ENCODE results near the gene MTMR8. TPM values are rescaled to one million over a fixed set of nuclear protein-coding genes. Genes with fewer than 3 reads are reported as not detected.
"Not testable (repeated sequence)": the region's sequence is repeated elsewhere in the genome, so short reads cannot be mapped to it uniquely, and the experiment has no call there.

MTMR8 gene
- 1.7 TPM for total RNA-seq

DNA sequence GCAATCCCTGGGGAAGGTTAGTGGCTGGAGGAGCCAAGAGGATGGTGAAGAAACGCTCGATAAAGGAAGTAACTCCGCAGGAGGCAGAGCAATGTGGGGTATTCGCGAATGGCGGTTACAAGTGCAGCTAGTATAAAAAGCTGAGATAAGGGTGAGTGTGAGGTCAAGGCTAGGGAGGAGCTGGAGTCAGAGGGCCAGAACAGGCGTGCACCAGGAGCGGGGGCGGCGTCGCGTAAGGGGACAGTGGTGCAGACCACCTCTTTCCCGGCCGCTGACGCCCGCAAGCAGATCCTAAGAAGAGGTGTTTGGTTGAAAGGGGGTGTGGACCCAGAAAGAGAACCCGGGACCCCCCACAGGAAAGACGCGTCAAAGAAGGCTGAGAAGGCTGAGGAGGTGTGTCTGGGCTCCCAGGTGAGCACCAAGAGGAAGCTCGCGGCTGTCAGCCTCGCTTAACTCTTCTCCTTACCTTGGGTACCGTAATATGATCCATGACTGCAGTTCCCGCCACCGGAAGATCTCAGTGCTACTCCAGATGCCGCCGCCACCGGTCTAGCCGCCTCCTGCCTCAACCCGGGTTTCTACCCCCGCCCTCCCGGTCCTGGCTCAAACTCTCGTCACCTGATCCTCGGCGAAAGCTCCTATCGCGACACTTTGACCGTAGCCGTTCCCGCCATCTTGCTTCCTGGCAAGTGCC is at the start of gene MTMR8:
Gene MTMR8 (minus strand): TSS at position 579 of the 694 bp plus-strand sequence. CDS start 89 bp downstream, at position 490.
- DNase-seq: peak; percentile 12

DNA sequence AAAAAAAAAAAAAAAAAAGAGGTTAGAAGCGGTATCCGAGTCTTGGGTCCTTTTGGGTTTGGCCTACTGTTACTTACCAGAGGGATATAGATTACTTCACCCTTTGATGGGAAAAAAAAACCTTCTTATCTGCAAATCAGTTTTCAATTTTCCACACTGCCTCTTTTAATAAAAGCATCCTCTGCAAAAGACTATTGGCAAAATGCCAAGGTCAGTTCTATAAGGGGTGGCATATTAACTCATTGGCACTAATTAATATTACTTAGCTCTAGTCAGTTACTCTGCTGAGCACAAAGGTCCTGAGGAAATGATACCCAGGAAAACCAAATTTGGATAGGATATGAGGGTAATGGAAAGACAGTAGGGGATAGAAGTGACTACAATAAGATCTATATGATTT is 44.3 kb upstream of the MTMR8 start:
- DNase-seq: no peak

GRCh38 chrX:64437665-64438064 is 42.4 kb upstream of the MTMR8 start:
- DNase-seq: no peak

GRCh38 chrX:64437218-64437617 is 42.0 kb upstream of the MTMR8 start:
- DNase-seq: no peak

- DNase-seq: no peak
Measured at GRCh38 chrX:64428371-64428770, 33.1 kb upstream of the MTMR8 start.

DNA sequence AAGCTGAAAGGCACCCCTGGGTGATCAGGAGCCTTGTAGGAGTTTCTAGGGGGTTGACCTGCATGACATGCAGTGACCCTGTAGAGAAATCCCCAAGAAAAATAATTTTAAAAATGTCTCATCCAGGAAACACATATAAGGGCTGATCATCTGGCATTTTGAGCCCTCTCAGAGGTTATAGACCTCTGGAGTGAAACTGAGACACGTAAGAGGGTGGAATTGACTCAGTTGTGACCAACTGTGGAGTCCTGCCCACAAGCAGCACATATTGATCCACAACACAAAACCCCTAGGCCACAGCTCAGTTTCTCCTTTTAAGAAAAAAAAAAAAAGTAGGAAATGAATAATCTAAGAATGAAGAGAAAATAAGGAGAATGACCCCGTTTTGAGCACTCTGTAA is 32.5 kb upstream of the MTMR8 start:
- DNase-seq: no peak

- DNase-seq: no peak
Measured at GRCh38 chrX:64427281-64427680, 32.0 kb upstream of the MTMR8 start.

DNA sequence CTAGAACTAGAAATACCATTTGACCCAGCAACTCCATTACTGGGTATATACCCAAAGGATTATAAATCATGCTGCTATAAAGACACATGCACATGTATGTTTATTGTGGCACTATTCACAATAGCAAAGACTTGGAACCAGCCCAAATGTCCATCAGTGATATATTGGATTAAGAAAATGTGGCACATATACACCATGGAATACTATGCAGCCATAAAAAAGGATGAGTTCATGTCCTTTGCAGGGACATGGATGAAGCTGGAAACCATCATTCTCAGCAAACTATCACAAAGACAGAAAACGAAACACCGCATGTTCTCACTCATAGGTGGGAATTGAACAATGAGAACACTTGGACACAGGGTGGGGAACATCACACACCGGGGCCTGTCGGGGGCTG is 14.5 kb upstream of the MTMR8 start:
- not testable (repeated sequence) for DNase-seq

DNA sequence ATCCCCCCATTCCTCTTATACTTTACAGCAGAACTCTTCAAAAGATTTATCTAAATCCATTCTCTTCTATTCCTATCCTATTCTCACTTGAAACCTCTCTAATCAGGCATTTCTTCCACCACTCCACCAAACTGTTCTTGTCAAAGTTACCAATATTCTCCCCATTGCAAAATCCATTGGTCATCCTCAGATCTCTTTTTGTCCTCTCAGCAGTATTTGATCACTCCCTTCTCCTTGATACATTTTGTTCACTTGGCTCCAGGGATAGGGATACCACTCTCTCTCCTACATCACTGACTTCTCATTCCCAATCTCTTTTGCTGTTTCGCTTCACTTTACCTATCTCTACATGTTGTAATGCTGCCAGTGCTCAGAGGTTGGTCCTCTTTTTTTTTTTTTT is 2.8 kb upstream of the MTMR8 start:
- no peak for DNase-seq

GRCh38 chrX:64395568-64395929 is 297 bp upstream of the MTMR8 start:
- no peak for DNase-seq

- no peak for DNase-seq
Measured at GRCh38 chrX:64394059-64394873, 986 bp downstream of the MTMR8 start.

DNA sequence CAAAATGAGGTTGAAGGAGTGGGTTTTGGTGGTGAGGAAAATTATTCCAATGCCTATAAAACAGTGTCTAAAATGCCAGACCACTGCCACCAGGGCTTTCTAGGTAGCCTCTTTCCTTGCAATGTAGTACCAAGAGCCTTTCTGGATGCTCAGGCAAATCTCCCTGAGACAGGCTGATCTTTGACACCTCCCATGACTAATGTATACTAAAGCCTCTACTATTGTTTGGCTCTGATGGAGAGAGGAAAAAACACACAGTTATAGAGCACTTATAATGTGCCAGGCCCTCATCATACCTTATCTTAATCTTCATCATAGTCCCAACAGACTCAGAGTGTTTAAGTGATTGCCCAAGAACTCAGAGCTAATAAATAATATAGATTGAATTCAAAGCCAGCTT is 5.8 kb downstream of the MTMR8 start:
- no peak for DNase-seq

DNA sequence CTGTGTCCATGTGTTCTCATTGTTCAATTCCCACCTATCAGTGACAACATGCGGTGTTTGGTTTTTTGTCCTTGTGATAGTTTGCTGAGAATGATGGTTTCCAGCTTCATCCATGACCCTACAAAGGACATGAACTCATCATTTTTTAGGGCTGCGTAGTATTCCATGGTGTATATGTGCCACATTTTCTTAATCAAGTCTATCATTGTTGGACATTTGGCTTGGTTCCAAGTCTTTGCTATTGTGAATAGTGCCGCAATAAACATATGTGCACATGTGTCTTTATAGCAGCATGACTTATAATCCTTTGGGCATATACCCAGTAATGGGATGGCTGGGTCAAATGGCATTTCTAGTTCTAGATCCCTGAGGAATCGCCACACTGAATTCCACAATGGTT is 14.5 kb downstream of the MTMR8 start:
- DNase-seq: not testable (repeated sequence)

GRCh38 chrX:64379924-64380323 is 15.3 kb downstream of the MTMR8 start:
- no peak for DNase-seq

DNA sequence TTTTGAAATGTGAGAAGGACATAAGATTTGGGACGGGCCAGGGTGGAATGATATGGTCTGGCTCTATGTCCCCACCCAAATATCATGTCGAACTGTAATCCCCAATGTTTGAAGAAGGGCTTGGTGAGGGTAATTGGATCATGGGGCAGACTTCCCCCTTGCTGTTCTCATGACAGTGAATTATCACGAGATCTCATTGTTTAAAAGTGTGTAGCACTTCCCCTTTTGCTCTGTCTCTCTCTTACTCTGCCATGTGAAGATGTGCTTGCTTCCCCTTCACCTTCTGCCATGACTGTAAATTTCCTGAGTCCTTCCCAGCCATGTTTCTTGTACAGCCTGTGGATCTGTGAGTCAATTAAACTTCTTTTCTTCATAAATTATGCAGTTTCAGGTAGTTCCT is 17.5 kb downstream of the MTMR8 start:
- no peak for DNase-seq

GRCh38 chrX:64352081-64352480 is 43.2 kb downstream of the MTMR8 start:
- no peak for DNase-seq

GRCh38 chrX:64350521-64350920 is 44.7 kb downstream of the MTMR8 start:
- DNase-seq: no peak

DNA sequence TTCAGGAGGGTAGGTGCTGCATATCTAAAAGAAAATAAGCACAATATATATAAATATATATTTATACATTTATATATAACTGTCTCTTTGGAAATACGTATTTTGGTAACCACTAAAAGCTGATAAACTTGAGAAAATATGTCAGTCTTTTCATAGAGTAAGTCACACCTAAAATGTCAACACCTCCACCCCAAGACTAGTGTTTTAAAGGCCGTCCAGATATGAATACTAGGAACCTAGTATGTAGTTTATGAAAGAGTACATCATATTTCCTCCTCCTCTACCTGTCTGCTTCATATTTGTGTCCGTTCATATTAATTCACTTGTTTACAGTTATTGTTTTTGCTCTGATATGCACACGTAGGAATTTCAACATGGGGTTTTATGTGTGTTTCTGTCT is 45.2 kb downstream of the MTMR8 start:
- no peak for DNase-seq

GRCh38 chrX:64342811-64343210 is 52.4 kb downstream of the MTMR8 start:
- no peak for DNase-seq

DNA sequence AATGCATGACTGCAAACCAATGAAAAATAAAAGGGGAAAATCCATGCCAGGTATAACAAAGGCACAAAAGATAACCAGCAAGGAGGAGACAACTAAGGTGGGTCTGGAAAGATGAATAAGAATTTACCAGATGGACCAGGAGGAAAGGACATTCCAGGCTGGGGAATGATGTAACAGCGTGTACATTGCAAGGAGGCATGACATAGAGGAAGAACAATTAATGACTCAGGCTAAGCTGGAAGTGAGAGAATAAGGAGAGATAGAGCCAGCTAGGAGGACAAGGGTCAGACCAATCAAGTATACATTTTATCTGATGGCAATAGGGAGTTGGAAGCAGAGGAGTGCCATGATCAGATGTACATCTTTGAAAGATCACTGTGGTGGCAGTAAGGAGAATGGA is 57.0 kb downstream of the MTMR8 start:
- no peak for DNase-seq

DNA sequence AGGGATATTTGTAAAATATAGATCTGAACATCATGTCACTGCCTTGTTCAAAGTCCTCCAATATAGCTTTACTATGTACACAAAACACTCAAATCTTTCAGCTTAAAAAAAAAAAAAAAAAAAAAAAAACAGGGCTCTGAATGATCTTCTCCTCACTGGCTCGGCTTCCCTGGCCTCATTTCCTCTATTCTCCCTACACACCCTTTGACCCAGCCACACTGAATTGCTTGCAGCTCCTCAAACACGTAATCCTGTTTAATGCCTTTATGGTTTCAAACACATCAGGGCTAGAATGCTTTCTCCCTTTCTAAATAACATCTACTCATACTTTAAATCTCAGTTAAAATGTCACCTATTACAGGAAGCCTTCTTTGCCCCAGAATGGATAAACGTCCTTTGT is 60.8 kb downstream of the MTMR8 start:
- DNase-seq: no peak

DNA sequence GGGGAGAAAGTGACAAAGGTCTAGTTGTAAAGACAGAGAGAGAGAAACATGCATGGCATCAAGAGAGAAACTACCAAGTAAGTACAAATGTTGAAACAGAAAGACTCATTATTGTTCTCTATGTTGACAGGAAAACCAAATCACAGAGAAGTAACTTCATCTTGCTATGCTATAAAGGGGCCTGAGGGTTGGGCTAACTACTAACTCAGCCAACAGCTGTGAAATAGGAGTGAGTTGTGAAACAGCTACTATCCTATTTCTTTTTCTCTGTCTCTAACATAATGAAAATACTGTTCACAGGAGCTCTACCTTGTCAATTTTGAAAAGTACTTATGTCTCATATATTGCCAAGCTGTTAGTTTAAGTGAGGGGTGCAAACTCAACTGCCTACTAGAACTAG is 65.0 kb downstream of the MTMR8 start:
- DNase-seq: no peak

DNA sequence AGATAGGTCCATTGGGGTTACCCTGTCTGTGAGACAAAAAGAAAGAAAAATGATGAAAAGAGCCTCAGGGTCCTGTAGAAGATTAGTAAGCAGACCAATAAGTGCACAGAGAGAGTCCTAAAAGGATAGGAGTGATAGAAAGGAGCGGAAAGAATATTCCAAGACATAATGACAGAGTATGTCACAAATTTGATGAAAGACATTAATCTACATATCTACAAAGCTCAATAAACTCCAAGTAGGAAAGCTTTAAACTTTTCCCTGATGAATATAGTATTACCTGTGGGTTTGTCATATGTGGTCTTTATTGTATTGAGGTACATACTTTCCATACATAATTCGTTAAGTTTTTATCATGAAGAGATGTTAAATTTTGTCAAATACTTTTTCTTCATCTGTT is 73.7 kb downstream of the MTMR8 start:
- DNase-seq: no peak

GRCh38 chrX:64313624-64314023 is 81.6 kb downstream of the MTMR8 start:
- DNase-seq: no peak

Data from skin of body (tissue), 2 donors.